Ishikawa (cell line): ENCODE results near the gene CALHM4.

ENCODE experiments used
- CEBPB ChIP-seq: IDR thresholded peaks from 2 replicates; pipeline ENCODE4 v1.6.1; 2012
- CREB1 ChIP-seq: IDR thresholded peaks from 2 replicates; pipeline ENCODE4 v1.6.1; 2012; ENCODE audit warnings: low read depth
- EGR1 ChIP-seq: IDR thresholded peaks from 2 replicates; pipeline ENCODE4 v1.6.1; 2012
- EP300 ChIP-seq: IDR thresholded peaks from 2 replicates; pipeline ENCODE4 v1.6.1; 2012; ENCODE audit warnings: borderline replicate concordance
- FOXM1 ChIP-seq: IDR thresholded peaks from 2 replicates; pipeline ENCODE4 v1.6.1; 2012; ENCODE audit warnings: low read depth, borderline replicate concordance
- NFIC ChIP-seq: IDR thresholded peaks from 2 replicates; pipeline ENCODE4 v1.6.1; 2012
- RAD21 ChIP-seq: IDR thresholded peaks from 2 replicates; pipeline ENCODE4 v1.6.1; 2012; ENCODE audit warnings: low read depth
- TAF1 ChIP-seq: IDR thresholded peaks from 2 replicates; pipeline ENCODE4 v1.6.1; 2012; ENCODE audit warnings: low read depth, mild to moderate bottlenecking
- TCF12 ChIP-seq: IDR thresholded peaks from 2 replicates; pipeline ENCODE4 v1.6.1; 2012; ENCODE audit warnings: low read depth
- TEAD4 ChIP-seq: IDR thresholded peaks from 2 replicates; pipeline ENCODE4 v1.6.1; 2012
- YY1 ChIP-seq: IDR thresholded peaks from 2 replicates; pipeline ENCODE4 v1.6.1; 2012; ENCODE audit warnings: low read depth
- ZBTB7A ChIP-seq: IDR thresholded peaks from 2 replicates; pipeline ENCODE4 v1.6.1; 2012; ENCODE audit warnings: low read depth
- TF ChIP-seq, protein P1 (sequence below): IDR thresholded peaks from 2 replicates; pipeline ENCODE4 v1.6.1; 2012
- TF ChIP-seq, protein P2 (sequence below): IDR thresholded peaks from 2 replicates; pipeline ENCODE4 v1.6.1; 2012
- TF ChIP-seq, protein P3 (sequence below): IDR thresholded peaks from 2 replicates; pipeline ENCODE4 v1.6.1; 2012; ENCODE audit warnings: low read depth, mild to moderate bottlenecking

Gene CALHM4

DNA sequence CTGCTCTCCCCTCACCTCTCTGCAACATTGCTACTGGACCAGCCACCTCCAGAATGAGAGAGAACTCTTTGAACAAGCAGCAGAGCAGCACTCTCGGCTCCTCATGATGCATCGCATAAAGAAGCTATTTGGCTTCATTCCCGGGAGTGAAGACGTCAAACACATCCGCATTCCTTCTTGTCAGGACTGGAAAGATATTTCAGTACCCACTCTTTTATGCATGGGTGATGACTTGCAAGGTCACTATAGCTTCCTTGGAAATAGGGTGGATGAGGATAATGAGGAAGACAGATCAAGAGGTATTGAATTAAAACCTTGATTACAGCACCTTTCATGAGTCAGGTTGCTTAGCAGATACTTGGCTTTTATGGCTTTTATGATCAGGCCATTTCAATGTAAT is 4.3 kb downstream of the CALHM4 start:
- TF ChIP-seq TCF12 = no peak
- peak; percentile 41; the same call in 1 of the 2 replicates for TF ChIP-seq TEAD4
- TF ChIP-seq, protein P1, sequence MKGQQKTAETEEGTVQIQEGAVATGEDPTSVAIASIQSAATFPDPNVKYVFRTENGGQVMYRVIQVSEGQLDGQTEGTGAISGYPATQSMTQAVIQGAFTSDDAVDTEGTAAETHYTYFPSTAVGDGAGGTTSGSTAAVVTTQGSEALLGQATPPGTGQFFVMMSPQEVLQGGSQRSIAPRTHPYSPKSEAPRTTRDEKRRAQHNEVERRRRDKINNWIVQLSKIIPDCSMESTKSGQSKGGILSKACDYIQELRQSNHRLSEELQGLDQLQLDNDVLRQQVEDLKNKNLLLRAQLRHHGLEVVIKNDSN = no peak
- no peak for TF ChIP-seq ZBTB7A
- TF ChIP-seq, protein P2, sequence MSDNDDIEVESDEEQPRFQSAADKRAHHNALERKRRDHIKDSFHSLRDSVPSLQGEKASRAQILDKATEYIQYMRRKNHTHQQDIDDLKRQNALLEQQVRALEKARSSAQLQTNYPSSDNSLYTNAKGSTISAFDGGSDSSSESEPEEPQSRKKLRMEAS = no peak

DNA sequence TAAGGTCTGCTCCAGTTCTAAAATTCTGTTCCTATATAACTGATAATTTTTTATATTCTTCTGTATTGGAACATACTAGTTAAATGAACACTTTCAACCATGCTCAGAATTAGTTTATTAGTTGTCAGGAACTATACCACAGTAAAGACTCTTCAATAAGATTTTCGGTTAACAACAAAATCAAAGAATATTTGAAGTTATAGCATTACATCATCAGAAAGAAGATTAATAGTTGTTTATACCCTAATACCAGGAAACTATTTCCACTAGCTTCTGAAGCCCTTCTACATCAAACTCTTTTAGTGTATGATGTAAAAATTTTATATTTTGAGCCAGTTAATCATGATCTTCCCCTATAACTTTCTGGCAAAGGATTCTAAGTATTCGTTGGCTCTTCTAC is 6.6 kb downstream of the CALHM4 start:
- TF ChIP-seq TCF12 (no peak), TEAD4 (no peak), CREB1 (no peak), CEBPB (no peak), EP300 (no peak), RAD21 (no peak), NFIC (no peak), FOXM1 (no peak), EGR1 (no peak)

DNA sequence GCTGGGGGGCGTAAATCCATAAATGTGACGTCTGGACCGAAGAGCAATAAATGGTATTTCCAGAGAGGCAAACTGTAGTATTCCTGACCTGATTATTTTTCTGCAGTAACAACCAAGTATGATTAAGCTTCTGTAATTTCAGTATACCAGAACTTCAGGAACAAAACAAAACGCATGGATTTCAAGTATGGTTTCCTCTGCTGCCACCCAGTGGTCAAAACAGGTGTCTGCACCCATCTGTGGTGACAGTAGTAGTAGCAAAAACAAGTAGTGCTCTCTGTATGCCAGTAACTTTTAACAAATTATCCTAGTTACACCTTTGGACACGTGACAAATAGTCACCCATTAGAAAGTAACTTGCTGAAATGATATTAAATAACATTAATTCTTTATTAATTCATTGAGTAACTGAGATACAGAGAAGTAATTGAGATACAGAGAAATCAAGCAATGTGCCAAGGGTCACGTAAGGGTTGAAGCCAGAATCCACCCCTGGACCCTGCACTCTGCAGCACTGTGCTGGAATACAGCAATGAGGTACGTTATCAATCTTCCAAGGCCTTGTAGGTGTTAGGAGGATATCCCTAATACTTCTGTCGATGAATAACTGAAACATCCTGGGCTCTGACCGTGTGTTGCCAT is 7.9 kb downstream of the CALHM4 start:
- peak; percentile 80 for TF ChIP-seq RAD21
- TF ChIP-seq NFIC = no peak
- TF ChIP-seq TAF1 = no peak

DNA sequence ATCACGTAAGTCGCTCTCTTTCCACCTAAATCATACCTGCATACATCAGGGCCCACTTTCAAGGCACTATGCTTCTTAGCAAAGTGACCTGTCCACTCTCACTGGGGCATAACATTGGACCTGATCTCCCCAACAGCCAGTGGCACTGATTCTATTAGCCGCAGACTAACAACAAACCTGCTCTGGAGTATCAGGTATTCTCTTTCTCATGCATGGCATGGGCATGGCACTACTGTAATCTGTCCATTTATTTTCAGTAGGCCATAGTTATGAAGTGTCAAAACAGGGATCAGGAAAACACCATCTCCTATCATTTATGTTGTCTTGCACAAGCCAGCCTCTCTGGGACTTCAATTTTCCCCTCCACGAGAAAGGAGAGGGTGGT is 8.5 kb downstream of the CALHM4 start:
- TF ChIP-seq TAF1 (no peak), TEAD4 (no peak), TCF12 (no peak), FOXM1 (no peak), ZBTB7A (no peak), EP300 (no peak)
- TF ChIP-seq, protein P1 = no peak

DNA sequence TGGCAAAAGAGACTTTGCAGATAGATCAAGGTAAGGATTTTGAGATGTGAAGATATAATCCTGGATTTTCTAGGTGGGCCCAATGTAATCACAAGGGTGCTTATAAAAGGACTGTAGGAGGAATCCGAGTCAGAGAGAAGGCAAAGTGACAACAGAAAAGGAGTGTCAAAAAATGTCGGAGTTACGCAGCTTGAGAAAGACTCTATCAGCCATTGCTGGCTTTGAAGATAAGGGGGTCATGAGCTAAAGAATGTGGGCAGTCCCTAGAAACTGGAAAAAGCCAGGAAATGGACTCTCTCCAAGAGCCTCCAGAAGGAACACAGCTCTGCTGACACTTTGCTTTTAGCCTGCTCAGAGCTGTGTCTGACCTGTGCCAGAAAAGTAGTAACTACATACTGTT is 9.1 kb downstream of the CALHM4 start:
- TF ChIP-seq CEBPB (no peak), CREB1 (no peak), YY1 (no peak), FOXM1 (no peak)

DNA sequence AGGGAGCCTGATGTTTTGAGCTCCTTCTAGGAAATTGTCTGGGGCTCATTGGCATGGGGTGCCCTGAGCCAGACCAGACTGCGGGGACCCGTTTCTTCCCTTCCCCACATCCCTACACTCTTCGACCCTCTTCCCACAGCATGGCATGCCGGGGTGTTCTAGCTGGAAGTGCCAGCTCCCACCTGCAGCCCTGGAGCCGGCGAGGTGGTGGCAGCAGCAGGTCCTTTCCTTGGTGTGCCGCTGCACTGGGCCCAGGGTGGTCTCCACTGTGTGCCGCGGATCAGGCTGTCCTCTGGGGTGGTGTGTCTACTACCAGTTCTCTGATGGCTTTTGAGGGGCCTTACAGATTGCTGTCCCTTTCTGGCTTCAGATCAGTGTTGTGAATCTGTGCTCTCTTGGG is 10.3 kb downstream of the CALHM4 start:
- TF ChIP-seq TAF1 (no peak), EP300 (no peak), TCF12 (no peak), ZBTB7A (no peak), NFIC (no peak), RAD21 (no peak), CEBPB (no peak), TEAD4 (no peak), YY1 (no peak), EGR1 (no peak), CREB1 (no peak), FOXM1 (no peak)
- TF ChIP-seq, protein P1 = no peak
- TF ChIP-seq, protein P3, sequence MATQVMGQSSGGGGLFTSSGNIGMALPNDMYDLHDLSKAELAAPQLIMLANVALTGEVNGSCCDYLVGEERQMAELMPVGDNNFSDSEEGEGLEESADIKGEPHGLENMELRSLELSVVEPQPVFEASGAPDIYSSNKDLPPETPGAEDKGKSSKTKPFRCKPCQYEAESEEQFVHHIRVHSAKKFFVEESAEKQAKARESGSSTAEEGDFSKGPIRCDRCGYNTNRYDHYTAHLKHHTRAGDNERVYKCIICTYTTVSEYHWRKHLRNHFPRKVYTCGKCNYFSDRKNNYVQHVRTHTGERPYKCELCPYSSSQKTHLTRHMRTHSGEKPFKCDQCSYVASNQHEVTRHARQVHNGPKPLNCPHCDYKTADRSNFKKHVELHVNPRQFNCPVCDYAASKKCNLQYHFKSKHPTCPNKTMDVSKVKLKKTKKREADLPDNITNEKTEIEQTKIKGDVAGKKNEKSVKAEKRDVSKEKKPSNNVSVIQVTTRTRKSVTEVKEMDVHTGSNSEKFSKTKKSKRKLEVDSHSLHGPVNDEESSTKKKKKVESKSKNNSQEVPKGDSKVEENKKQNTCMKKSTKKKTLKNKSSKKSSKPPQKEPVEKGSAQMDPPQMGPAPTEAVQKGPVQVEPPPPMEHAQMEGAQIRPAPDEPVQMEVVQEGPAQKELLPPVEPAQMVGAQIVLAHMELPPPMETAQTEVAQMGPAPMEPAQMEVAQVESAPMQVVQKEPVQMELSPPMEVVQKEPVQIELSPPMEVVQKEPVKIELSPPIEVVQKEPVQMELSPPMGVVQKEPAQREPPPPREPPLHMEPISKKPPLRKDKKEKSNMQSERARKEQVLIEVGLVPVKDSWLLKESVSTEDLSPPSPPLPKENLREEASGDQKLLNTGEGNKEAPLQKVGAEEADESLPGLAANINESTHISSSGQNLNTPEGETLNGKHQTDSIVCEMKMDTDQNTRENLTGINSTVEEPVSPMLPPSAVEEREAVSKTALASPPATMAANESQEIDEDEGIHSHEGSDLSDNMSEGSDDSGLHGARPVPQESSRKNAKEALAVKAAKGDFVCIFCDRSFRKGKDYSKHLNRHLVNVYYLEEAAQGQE = no peak
- TF ChIP-seq, protein P2 = no peak

DNA sequence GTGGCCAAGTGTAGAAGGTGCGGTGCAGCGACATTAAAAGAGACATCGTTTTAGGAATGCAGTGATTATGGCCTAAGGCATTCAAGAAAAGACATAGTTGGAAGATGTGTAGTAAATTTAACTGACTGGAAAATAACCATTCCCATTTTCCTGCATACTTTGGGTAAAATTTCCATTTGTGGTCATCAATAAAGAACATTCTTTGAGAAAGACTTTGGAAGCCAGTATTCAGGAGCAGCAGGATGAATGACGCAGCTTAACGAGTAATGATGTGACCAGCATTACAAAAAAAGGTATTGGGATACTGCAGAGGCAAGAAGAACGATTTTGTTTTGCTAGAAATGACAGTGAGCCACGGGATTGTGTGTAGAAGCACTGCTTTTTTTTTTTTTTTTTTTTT is 10.8 kb downstream of the CALHM4 start:
- TF ChIP-seq TCF12 (no peak), TEAD4 (no peak), YY1 (no peak), EP300 (no peak), EGR1 (no peak), ZBTB7A (no peak), NFIC (no peak), TAF1 (no peak)
- TF ChIP-seq, protein P1 = no peak
- TF ChIP-seq, protein P3 = no peak
- TF ChIP-seq, protein P2 = no peak
